ENCODE results near the gene PPP1R13B.

The PPP1R13B gene

DNA sequence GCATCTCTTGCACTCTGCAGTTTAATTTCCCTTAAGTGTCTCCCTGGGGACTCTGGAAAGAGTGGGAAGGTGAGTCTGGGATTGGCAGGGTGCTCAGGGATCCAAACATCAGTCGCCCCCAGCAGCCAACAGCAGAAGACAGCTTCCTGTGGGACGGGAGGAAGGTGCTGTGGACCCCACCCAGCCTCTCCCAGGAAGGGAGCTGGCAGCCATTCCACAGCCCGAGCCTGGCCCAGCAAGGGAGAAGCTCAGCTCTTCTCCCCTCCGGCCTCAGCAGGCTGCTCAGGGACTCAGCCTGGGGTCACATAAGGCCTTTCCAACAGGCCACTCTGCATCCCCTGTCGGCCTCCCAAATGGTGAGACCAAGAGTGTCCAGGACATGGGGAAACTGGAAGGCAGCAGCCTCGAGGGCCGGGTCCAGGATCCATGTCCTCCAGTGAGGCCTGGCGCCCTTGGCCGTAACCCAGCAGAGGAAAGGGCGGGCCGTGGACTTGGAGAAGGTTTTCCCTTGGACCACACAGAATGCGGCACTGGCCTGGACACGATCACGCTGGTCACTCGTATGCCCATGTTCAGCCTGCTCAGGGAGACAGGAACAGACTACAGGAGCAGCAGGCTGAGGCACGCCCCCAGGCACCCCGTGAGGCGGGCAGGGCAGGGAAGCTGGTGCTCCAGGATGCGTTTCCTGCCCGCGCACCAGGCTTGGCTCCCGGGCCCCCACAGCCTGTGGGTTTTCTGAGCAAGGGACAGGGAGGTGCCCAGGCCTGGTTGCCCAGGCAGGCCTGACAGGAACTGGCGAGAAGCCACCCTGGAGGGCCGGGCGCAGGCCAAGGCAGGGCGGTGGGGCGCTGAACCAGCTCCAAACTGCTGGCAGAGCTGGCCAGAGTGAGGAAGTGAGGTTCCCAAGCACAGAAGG is 135.6 kb downstream of the PPP1R13B start:
- DNase-seq (ENCODE audit: low spot score) = no peak

DNA sequence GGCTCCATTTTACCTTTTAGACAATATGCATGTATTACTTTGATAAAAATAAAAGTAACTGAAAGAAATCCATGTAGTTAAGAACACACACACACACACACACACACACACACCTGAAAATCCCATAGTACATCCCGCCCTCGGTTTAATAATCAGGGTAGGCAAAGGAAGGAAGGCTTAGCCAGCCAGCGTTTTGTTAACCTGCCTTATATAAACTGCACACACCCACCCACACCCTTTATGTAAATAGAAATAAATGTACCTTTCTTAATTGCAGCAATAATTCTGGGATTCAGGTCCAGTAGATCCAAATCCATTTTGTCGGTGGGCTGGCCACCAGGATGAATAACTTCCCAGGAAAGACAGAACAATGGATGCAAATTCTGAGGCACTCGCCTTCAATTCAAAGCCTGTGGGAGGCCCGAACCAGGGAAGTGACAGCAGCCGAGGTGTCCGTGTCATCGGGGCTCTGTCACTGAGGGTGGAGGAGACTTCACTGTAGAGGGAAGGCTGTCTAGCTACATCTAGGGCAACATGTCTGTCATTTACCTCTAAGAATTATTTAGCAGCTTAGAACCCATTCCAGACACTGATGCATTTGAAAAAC is 136.5 kb downstream of the PPP1R13B start:
- DNase-seq (ENCODE audit: low spot score) = no peak

DNA sequence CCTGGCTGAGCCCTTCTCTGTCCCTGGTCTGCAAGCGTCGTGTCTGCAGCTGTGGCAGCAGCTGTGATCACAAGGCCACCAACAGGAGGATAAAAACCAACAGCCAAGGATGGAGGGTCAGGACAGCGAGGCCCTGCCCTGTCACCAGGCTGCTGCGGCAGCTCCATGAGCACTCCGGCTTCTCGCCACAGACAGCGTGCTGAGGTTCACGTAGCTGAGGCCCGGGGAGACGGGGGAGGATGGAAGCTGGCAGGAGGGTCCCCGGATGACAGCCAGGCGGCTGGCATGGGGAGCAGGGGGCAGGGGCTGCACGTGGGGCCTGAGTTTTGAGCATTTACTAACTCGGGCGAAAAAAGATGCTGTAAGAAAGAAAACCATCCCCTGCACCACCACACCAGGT is 137.6 kb downstream of the PPP1R13B start:
- DNase-seq (ENCODE audit: low spot score) = no peak

DNA sequence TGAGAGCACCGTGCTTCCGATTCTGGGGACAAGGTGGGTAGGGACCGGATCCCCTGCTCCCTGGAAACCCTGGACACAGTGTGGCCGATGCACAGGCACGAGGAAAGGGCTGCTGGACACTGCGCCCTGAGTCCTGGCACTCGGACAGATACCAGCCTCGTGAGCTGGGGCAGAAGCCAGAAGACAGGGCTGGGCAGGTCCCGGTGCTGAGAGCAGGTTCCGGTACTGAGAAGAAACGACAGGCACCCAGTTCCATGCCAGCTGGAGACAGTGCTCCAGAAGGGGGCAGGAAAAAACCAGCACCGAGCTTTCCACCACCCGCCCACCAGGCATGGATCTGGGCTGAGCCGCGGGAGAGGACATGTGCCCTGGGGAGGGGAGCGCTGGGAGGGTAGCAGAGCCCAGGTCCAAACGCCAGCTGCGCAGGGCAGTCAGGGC is 138.6 kb downstream of the PPP1R13B start:
- no peak for DNase-seq (ENCODE audit: low spot score)

DNA sequence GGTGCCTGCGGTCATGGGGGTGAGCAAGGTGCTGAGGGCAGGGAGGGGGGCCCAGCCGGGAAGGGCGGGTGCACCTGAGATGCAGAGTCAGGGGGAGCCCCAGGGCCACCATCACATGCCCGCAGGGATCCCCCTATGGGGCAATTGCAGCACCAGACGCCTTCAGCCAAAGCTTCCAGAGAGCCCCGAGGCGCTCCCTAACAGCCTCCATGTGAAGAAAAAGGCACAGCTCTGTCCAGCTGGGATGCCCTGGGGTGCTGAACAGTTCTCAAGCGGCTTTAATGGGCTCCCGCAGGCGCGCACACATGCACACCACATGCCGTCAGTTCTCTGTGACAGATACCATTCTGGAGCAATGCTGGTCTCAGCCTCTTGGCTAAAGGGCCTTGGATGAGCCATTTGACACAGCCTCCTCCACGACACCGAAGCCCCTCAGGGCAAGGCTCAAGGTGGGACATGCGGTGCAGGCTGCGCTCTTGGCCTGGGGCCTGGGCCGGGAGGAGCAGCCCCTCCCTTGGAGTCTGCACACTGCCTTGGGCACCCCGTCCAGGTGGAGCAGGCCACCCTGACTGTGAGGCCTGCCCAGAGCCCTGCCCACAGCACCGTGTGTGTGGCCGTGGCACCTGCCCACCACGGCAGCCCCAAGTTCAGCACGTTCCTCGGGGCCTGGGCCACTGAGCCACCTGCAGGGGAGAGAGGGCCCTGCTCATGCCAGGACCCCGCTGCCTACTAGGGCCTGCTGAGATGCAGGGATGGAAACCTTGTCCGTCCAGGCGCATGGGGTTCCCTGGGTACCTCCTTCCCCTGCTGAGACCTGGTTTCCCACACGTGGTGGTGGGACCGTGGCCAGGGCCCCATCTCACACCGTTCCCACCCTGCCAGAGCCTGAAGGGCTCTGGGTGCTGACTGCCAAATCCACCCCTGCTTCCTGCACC is 139.8 kb downstream of the PPP1R13B start:
- no peak for DNase-seq (ENCODE audit: low spot score)

DNA sequence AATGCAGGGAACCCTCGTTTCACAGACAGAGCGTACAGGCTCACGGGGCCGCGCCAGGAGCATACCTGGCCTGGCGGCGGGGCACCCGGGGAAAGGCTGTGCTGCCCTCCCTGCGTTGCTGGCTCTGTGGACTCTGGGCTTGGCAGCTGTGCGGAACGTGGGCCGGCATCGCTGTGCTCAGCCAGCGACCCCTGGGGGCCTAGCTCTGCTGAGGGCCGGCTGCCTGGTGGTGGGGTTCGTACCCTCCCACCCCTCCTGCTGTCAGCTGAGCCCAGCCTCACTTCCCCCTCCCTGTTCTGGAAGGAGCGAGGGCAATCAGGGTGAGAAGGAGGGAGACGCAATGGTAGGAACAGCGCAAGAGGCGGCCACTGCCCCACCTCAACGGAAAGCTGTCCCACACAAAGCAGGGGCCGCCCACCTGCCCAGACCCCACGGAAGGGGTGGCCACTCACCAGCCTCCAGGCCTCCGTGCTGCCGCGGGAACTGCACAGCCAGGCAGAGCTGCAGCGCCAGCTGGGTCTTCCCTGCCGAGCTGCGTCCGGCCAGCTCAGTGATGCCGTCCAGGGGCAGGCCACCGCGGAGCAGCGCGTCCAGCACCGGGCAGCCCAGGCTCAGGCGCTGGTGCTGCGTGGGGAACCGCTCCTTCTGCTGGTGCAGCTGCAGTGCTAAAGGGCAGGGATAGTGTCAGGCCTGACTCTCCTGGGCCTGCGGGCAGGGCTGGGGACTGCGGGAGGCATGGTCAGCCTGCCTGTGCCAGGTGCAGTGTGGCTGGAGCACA is 140.6 kb downstream of the PPP1R13B start:
- no peak for DNase-seq (ENCODE audit: low spot score)

DNA sequence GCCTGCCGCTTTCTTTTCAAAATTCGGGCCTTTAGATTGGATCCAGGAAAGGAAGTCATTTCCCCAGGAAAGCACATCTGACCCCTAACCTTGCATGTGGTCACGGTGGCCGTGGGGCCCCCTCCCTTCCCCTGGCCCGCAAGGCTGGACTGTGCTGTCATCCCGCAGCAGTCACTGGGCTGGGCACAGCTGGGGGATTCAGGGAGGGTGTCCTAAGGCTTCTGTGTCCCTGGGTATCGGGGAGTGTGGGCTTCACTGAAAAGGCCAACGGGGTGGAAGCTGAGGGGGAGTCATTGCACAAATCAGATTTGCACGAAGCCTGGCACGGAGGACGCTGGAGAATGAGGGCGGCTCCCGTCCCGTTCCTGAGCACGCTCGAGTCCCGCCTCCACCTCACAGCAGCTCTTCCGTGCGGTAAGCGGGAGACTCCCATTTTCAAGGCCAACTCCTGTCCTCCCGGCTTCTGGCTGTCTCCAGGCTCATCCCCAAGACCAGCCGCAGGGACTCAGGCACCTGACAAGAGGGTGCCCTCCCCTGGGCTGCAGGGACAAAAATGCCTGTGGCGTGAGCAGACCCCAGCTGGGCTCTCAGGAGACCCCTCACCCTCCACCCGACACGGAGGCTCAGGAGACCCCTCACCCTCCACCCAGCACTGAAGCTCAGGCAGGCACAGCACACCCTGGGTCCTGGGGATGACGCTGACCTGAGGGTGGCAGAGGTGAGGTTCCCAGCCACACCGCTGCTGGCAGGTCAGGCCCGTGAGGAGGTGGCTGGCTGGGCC is 141.7 kb downstream of the PPP1R13B start:
- no peak for DNase-seq (ENCODE audit: low spot score)

DNA sequence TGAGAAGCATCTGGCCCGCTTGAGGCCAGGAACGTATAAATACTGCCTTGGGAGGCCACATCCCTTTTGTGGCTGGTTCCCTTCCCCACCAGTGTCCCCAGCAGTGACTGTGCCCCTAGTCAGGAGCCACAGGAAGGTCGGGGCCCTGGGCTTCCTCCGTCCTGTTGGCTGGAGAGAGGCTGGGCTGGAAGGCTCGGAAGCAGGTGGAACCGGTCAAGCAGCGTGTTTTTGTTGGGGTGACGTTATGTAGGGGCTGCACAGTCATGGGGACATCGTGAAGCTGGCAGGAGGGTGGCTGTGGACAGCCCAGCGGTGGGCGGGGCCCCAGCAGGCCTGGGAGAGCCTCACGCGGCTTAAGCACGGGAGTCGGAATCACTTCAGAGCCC is 142.3 kb downstream of the PPP1R13B start:
- DNase-seq (ENCODE audit: low spot score) = no peak

DNA sequence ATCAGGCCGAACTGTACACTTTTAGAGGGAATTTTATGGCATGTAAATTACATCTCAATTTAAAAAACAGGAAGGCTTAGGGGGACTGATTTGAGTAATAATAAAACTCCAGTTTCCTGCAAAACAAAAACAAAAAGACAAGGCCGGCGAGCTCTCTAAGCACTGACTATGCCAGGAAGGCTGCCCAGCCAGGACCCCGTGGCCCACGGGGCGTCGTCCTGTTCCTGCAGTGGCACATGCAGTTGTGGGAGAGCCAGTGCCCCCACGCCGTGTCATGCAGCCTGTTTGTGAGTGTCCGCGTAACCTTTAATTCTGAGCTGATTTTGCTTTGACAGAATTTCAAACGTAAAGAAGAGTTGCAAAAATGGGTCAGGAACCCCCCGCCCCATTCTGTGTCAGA is 142.7 kb downstream of the PPP1R13B start:
- DNase-seq (ENCODE audit: low spot score) = no peak

DNA sequence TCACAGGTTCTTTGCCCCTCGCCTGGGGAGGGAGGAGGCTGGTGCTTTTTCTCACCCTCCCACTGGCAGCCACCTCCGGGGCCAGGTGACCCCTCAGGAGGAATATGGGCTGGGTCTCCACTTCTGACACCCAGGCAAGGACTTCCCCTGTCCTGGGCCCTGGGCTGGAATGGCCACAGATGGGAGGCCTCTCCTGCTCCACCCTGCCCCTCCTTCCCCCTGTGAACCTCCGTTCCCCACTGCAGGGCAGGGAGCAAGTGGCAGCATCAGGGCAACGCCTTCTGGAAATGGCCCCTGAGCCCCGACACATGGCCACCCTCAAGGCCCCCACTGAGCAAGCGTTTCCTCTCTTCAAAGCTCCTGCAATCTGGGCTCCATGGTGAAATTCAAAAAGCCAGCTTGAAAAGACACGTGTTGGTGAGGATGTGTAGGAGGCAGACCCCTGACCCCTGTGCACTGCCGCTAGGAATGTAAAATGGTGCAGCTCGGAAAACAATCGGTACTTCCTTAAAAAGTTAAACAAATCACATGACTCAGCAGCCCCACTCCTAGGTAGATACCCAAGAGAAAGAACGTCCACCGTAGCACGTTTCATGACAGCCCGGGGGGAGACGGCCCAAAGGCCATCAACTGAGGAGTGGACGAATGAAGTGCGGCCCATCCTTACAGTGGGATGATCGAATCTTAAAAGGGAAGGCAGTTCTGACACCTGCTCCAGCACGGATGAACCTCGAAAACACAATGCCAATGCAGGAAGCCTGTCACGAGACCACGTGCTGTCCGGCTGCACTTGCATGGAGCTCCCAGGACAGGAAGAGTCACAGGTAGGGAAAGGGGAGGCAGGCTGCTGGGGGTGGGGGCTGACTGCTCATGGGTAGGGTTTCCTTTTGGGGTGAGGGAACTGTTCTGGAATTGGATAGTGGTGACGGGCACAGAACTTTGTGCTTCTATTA is 143.7 kb downstream of the PPP1R13B start:
- no peak for DNase-seq (ENCODE audit: low spot score)

DNA sequence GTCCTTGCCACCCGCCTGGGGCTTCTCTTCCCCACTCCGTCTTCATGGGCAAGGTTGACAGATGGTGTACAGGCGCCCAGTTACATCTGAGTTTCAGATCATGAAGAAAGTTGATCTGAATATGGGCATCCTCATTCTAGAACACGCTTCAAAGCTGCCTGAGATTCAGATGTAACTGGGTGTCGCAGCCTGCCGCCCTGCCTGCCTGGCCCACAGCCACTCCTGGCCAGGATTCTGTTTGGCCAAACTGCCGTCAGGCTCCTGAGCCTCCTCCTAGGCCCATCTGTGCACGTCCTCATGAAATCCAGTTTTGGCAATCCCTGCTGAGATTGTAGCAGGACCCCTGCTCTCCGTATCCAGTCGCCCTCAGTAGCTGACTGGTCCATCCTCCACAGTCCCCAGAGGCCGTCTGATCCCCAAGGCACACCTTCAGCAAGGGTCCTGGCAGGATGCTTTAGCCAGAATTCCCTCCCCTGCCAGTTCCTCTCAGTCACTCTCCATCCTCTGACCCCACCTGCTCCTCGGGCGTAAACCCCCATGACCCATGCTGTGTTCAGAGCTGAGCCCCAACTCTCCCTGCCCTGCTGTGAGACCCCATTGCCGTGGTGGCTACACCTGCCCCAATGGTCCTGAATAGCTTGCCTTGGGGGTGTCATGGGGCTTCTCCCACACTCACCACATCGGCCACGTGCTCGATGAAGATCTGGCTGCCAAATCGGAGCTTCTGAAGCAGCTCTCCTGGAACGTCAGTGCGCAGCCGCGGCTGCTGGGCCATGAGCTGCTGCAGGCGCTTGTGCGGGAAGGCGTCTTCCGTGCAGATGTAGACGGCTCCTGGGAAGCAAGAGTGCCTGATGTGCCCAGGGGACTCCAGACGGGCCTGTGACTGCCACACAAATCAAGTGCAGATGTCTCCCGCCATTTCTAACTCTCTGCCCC is 144.6 kb downstream of the PPP1R13B start:
- no peak for DNase-seq (ENCODE audit: low spot score)

DNA sequence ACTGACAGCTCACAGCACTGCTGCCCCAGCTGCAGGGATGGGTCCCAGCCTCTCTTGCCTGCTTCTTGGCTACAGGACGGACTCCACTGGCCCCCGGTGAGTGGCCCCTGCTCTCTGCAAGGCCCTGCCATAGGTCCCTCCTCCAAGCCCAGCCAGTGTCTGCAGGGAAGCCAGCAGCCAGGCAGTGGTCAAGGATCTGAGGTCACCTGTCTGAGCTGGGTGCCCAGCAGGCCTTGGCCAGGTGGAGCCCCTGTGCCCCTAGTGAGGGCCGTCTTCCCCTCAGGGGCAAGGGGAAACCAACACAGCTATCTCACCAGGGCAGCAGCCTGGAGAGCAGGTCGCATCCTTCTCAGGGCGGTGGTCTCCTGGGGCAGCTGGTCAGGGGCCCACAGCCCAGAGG is 145.3 kb downstream of the PPP1R13B start:
- no peak for DNase-seq (ENCODE audit: low spot score)

DNA sequence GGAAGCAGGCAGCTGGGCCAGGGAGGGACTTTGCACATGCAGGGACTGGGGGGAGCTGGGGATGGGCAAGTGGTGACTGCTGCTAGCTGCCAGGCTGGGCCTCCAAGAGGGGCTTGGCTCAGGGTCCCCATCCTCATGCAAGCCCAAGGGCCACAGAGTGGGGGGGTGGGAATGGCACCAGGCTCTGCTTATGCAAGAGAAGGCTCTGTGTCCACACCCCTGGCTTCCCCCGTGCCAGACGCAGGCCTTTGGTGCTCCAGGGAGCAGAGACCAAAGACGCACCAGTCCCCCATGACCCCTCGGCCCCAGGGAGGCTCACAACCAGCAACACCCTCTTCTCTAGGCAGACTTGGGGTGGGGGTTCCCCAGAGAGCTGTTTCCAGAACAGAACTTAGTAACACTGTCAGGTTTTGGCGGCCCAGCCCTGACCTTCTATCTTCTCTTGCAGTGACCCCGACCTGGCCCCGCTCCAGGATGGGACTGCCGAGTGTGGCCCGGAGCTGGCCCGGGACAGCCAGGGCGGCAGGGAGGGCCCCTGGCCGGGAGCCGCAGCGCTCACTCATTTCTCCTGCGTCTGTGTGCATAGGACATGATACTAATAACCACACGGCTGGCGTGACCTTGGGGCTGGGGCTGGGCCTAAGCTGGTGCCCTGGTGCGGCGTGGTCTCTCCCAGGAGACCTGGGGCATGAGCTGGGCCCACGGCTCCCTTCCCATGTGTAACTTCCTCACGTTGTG is 146.5 kb downstream of the PPP1R13B start:
- no peak for DNase-seq (ENCODE audit: low spot score)

DNA sequence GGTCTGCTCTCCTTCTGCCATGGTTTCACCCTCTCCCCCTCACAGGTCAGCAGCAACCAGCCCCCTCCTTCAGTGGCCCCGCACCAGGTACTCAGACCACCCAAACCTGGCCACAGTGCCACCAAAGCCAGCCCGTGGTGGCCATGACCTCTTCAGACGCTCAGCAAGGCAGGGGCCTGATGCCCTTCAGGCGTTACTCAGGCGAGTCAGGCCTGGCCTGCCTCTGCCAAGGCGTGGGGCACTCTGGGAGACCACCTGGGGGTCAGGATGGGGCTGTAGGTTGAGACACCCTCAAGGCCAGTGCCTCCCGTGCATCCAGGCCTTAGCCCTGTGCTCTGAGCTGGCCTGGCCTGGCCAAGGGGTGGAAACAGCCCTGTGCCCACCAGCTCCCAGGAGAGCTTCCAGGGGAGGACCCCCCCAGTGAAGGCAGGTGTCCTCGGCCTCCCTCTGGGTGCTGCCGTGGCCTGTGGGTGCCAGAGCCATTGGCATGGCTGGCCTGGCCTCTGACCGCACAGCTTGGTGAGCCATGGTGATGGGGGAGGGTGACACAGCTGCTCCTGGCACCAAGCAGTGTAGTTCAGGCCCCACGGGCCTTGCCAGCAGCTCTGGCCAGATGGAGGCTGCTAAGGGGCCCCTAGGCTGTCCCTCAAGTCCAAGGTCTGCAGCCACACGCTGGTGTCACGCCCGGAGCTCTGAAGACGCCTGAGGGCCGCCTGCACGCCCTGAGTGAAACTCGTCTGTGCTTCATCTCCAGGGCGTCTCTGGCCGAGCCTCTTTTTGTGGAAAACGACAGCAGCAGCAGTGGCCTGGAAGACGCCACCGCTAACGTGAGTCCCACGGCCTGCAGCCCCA is 147.2 kb downstream of the PPP1R13B start:
- no peak for DNase-seq (ENCODE audit: low spot score)

DNA sequence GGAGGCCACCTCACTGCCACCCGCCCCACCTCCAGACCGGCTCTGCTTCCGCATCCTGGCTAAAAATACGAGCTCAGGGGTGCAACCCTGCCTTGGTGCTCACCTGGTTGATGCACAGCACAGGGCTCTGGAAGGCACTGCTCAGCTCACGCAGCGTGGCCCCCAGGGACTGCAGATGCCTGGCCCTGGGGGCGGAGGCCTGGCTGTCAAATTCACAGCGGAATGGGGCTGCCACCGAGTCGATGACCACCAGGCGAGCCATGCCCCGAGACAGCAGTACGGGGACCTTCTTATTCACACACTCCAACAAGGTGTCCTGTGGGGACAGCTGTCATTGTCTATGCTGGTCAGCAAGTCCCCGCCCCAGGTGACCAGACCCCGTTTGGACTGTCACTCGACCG is 148.1 kb downstream of the PPP1R13B start:
- no peak for DNase-seq (ENCODE audit: low spot score)

DNA sequence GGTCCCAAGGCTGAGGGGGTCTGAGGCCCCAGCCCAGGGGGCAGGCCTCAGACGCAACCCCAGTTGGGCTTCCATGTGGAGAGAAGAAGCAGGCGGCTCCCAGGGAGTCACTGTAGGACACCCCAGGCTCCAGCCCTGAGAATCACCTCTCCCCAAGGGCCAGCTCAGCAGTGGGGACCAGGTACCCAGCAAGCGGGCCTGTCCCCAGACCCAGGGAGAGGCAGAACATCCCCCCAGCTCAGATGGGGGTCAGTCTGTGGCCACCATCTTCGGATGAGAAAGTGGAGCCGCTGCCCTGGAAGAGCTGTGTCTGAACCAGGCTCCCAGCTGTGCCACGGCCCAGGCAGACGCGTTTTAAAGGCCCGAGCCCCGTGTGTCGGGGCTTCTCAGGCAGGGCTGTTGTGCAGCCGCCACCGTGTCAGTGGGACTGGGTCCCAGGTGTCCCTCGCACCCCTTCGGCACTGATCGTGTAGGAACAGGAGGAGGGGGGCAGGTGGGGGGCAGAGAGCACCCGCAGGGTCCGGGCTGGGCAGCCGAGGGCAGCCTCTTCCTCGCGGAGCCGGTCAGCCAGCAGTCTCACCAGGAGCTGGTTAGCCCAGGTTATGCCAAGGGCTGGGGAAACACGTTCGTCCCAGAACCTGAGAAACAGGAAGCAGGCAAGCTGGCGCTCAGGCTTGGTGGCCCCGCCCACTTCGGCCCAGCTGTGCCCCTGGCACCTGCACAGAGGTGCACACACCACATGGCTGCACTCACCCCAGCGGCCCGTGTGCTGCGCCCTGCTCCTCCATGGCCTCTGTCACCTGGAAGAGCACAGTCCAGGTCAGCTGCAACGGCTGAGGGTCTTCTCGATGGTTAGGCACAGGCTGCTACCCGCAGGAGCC is 148.8 kb downstream of the PPP1R13B start:
- DNase-seq (ENCODE audit: low spot score) = no peak
